ENCODE data around the gene RHOD. TPM values are rescaled to one million over a fixed set of nuclear protein-coding genes. Genes with fewer than 3 reads are reported as not detected.
A peak's percentile ranks its signal among the peaks of the same experiment; 100 is the strongest.

The RHOD gene
- polyA plus RNA-seq, 1 of the 3 experiments (the other 2 are of a cell fraction) = not detected

DNA sequence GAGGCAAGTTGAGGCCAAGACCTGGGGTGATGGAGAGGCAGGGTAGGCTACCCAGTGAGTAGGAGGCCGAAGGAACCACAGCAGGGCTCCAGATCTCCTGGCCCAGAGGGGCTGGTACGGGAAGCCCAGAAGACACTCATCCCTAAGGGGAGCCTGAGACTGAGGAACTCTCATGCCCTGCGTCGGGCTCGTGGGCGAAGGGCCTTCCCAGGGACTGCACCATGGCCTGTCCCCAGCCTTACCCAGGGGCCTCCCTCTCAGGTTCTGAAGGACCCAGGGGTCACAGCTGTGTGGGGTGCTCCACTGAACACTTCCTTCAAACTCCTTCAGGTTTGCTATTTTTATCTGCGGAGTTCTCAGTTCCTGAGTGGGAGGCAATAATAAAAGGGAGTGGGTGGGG lies 49.5 kb upstream of the RHOD start:
- CTCF ChIA-PET = interaction anchor here (0.6 kb wide), 1 partner anchor 16 kb away, joined by 4 read pairs; no protein-coding TSS in a partner anchor
- POLR2A ChIA-PET = no interaction called here

DNA sequence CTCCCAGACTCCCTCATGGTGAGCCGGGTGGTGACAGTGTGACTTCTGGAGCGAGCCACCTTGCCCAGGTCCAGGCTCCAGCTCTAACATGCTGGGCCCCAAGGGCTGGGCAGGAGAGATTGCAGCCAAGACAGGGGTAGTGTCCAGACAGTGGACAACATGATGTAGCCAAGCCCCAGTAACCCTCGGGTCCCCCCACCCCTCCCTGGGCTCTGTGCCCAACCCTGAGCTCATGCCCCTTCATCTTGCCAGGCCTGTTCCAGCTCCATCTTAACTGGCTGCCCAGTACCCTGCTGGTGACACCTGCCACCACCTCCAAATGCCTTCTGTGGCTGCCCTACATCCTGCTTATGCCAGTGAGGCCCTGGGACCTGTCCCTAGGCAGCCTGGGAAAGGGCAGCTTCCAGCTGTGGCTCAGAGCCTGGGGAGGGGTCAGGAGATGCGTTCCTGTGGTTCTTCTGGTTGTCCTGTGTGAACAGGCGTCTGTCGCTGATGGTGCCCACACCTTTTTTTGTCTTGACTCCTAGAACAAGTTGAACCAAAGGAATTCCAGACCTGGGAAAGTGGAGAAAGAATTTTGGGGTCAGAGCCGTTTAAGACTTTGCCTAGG lies 46.2 kb upstream of the RHOD start:
- CTCF ChIA-PET = interaction anchor here (1.0 to 1.3 kb wide), 2 partner anchors 35 to 251 kb away, joined by 3 to 5 read pairs; partner anchors contain the start of gene C11orf86
- Histone ChIP-seq H3K9me3 (no peaks in the 10 kb centered on the region), H3K9me2 (no peaks in the 10 kb centered on the region), H3K27ac (ENCODE audit: low read depth in 2 of 2, low read length in 1 of 2) (no peak overlapping the region), H3F3A (replicated peaks; ENCODE audit: insufficient read depth) (no peaks in the 10 kb centered on the region), H2AFZ (ENCODE audit: low read depth) (no peak overlapping the region), H3K4me3 (ENCODE audit: low read depth in 2 of 2, low read length in 1 of 2) (no peak overlapping the region), H4K20me1 (ENCODE audit: insufficient read depth) (no peaks in the 10 kb centered on the region), H3K9ac (no peak overlapping the region), H3K79me2 (ENCODE audit: insufficient read depth) (no peaks in the 10 kb centered on the region), H3K36me3 (replicated peaks in 1 of 2; ENCODE audit: control insufficient read depth in 1 of 2, insufficient read depth in 2 of 2, low read length in 1 of 2) (no peaks in the 10 kb centered on the region), H3K4me1 (ENCODE audit: control insufficient read depth in 1 of 2, insufficient read depth in 2 of 2, low read depth in 1 of 2, low read length in 1 of 2) (peaks cover 0 to 3% of the 10 kb centered on the region in 2 experiments; a peak in 1 of 4 replicates), H3K27me3 (ENCODE audit: insufficient read depth) (no peaks in the 10 kb centered on the region), H3K4me2 (no peak overlapping the region)
- POLR2A ChIA-PET = no interaction called here
- DNase-seq = peak; percentile 17
- WGBS (ENCODE audit: low lambda C conversion rate) = 87% methylated on average over 4 of the region's 7 CpGs
- TF ChIP-seq GATA2 (CRISPR knock-in tag; IDR thresholded peaks at IDR 0.05) = no peak
- no peak for TF ChIP-seq RXRA (IDR thresholded peaks at IDR 0.05; ENCODE audit: borderline replicate concordance, low read depth)
- TF ChIP-seq RCOR1 (IDR thresholded peaks at IDR 0.05; ENCODE audit: low read length) = no peak
- TF ChIP-seq NRF1 (IDR thresholded peaks at IDR 0.05; ENCODE audit: low read depth, low read length) = no peak
- no peak for TF ChIP-seq SMC3 (IDR thresholded peaks at IDR 0.05; ENCODE audit: low read depth, low read length)
- no peak for TF ChIP-seq NFIC (IDR thresholded peaks at IDR 0.05; ENCODE audit: borderline replicate concordance)
- no peak for TF ChIP-seq FOSL2 (IDR thresholded peaks at IDR 0.05; ENCODE audit: borderline replicate concordance, low read depth)
- TF ChIP-seq POLR2AphosphoS5 (IDR thresholded peaks at IDR 0.05; ENCODE audit: low read depth, low read length) = no peak
- no peak for TF ChIP-seq ELF1 (IDR thresholded peaks at IDR 0.05)
- TF ChIP-seq EP300 (IDR thresholded peaks at IDR 0.05; ENCODE audit: borderline replicate concordance in 1 of 2, low read depth in 1 of 2, low read length in 1 of 2) = no peak
- TF ChIP-seq YY1 (IDR thresholded peaks at IDR 0.05; ENCODE audit: low read depth) = no peak
- TF ChIP-seq, protein P1, sequence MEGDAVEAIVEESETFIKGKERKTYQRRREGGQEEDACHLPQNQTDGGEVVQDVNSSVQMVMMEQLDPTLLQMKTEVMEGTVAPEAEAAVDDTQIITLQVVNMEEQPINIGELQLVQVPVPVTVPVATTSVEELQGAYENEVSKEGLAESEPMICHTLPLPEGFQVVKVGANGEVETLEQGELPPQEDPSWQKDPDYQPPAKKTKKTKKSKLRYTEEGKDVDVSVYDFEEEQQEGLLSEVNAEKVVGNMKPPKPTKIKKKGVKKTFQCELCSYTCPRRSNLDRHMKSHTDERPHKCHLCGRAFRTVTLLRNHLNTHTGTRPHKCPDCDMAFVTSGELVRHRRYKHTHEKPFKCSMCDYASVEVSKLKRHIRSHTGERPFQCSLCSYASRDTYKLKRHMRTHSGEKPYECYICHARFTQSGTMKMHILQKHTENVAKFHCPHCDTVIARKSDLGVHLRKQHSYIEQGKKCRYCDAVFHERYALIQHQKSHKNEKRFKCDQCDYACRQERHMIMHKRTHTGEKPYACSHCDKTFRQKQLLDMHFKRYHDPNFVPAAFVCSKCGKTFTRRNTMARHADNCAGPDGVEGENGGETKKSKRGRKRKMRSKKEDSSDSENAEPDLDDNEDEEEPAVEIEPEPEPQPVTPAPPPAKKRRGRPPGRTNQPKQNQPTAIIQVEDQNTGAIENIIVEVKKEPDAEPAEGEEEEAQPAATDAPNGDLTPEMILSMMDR (IDR thresholded peaks at IDR 0.05) = no peak
- TF ChIP-seq SIN3A (IDR thresholded peaks at IDR 0.05; ENCODE audit: borderline replicate concordance, low read depth, low read length) = no peak
- TF ChIP-seq, protein P2, sequence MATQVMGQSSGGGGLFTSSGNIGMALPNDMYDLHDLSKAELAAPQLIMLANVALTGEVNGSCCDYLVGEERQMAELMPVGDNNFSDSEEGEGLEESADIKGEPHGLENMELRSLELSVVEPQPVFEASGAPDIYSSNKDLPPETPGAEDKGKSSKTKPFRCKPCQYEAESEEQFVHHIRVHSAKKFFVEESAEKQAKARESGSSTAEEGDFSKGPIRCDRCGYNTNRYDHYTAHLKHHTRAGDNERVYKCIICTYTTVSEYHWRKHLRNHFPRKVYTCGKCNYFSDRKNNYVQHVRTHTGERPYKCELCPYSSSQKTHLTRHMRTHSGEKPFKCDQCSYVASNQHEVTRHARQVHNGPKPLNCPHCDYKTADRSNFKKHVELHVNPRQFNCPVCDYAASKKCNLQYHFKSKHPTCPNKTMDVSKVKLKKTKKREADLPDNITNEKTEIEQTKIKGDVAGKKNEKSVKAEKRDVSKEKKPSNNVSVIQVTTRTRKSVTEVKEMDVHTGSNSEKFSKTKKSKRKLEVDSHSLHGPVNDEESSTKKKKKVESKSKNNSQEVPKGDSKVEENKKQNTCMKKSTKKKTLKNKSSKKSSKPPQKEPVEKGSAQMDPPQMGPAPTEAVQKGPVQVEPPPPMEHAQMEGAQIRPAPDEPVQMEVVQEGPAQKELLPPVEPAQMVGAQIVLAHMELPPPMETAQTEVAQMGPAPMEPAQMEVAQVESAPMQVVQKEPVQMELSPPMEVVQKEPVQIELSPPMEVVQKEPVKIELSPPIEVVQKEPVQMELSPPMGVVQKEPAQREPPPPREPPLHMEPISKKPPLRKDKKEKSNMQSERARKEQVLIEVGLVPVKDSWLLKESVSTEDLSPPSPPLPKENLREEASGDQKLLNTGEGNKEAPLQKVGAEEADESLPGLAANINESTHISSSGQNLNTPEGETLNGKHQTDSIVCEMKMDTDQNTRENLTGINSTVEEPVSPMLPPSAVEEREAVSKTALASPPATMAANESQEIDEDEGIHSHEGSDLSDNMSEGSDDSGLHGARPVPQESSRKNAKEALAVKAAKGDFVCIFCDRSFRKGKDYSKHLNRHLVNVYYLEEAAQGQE (IDR thresholded peaks at IDR 0.05; ENCODE audit: low read depth, low read length) = no peak

More for the DNA sequence above, 49.5 kb upstream of the RHOD start:
- no peak overlapping the region for H3K27ac ChIP-seq (ENCODE audit: low read depth in 2 of 2, low read length in 1 of 2)
- H4K20me1 ChIP-seq (ENCODE audit: insufficient read depth) = no peaks in the 10 kb centered on the region
- TF ChIP-seq EZH2phosphoT487 (IDR thresholded peaks at IDR 0.05; ENCODE audit: borderline replicate concordance, low read depth) = no peak
- H3K9me3 ChIP-seq = no peaks in the 10 kb centered on the region
- no peak overlapping the region for H3K4me2 ChIP-seq
- DNase-seq = no peak
- WGBS (ENCODE audit: low lambda C conversion rate) = 96% methylated on average over 1 of the region's 7 CpGs
- H3F3A ChIP-seq (replicated peaks; ENCODE audit: insufficient read depth) = no peaks in the 10 kb centered on the region
- no peaks in the 10 kb centered on the region for H3K36me3 ChIP-seq (replicated peaks in 1 of 2; ENCODE audit: control insufficient read depth in 1 of 2, insufficient read depth in 2 of 2, low read length in 1 of 2)
- H3K4me1 ChIP-seq (ENCODE audit: control insufficient read depth in 1 of 2, insufficient read depth in 2 of 2, low read depth in 1 of 2, low read length in 1 of 2) = peaks cover 0 to 3% of the 10 kb centered on the region in 2 experiments; a peak in 1 of 4 replicates
- no peak overlapping the region for H3K4me3 ChIP-seq (ENCODE audit: low read depth in 2 of 2, low read length in 1 of 2)
- H3K9me2 ChIP-seq = no peaks in the 10 kb centered on the region
- H3K27me3 ChIP-seq (ENCODE audit: insufficient read depth) = no peaks in the 10 kb centered on the region
- H3K9ac ChIP-seq = no peak overlapping the region
- H3K79me2 ChIP-seq (ENCODE audit: insufficient read depth) = no peaks in the 10 kb centered on the region
- H2AFZ ChIP-seq (ENCODE audit: low read depth) = no peak overlapping the region

Data from SK-N-SH (cell line).